Hepatocyte (in vitro differentiated cells): Measurements from ENCODE around the gene FBXO10. TPM values are rescaled to one million over a fixed set of nuclear protein-coding genes. Genes with fewer than 3 reads are reported as not detected.

ENCODE experiments used
- DNase-seq: peaks from one replicate; pipeline ENCODE4 v3.0.0-alpha.2; 2016; ENCODE audit warnings: low spot score
- H2AFZ ChIP-seq: fragments of 200-600 bp; sonication (generic); 2 replicates; pipeline ENCODE4 v1.6.0; 2016; ENCODE audit warnings: antibody characterized with exemption, mild to moderate bottlenecking
- H3K27ac ChIP-seq: fragments of 200-600 bp; sonication (generic); 2 replicates; pipeline ENCODE4 v1.5.1; 2016; ENCODE audit warnings: mild to moderate bottlenecking
- H3K27me3 ChIP-seq: fragments of 200-600 bp; sonication (generic); 2 replicates; pipeline ENCODE4 v1.6.1; 2016
- H3K36me3 ChIP-seq: fragments of 200-600 bp; sonication (generic); replicated peaks from 2 replicates; pipeline ENCODE4 v1.5.1; 2016; ENCODE audit warnings: low read depth; ENCODE audit not compliant: insufficient read depth
- H3K4me1 ChIP-seq: fragments of 200-600 bp; sonication (generic); 2 replicates; pipeline ENCODE4 v1.5.1; 2016; ENCODE audit warnings: mild to moderate bottlenecking, moderate library complexity; ENCODE audit not compliant: insufficient read depth
- H3K4me2 ChIP-seq: fragments of 200-600 bp; sonication (generic); 2 replicates; pipeline ENCODE4 v1.6.0; 2016
- H3K4me3 ChIP-seq: fragments of 200-600 bp; sonication (generic); 2 replicates; pipeline ENCODE4 v1.5.1; 2016; ENCODE audit warnings: mild to moderate bottlenecking
- H3K79me2 ChIP-seq: fragments of 200-600 bp; sonication (generic); 2 replicates; pipeline ENCODE4 v1.6.0; 2017; ENCODE audit warnings: mild to moderate bottlenecking
- H3K9me2 ChIP-seq: fragments of 200-600 bp; sonication (generic); replicated peaks from 2 replicates; pipeline ENCODE4 v1.6.0; 2017; ENCODE audit warnings: mild to moderate bottlenecking; ENCODE audit not compliant: insufficient read depth
- H3K9me3 ChIP-seq: fragments of 200-600 bp; sonication (generic); 2 replicates; pipeline ENCODE4 v1.5.1; 2016; ENCODE audit warnings: low read depth, mild to moderate bottlenecking
- H4K20me1 ChIP-seq: fragments of 200-600 bp; sonication (generic); 2 replicates; pipeline ENCODE4 v1.6.0; 2016; ENCODE audit warnings: mild to moderate bottlenecking; ENCODE audit not compliant: insufficient read depth, poor library complexity, severe bottlenecking
- EZH2 ChIP-seq: fragments of 200-600 bp; sonication (generic); IDR thresholded peaks from 2 replicates; pipeline ENCODE4 v1.6.1; 2016; ENCODE audit warnings: antibody characterized with exemption, mild to moderate bottlenecking, borderline replicate concordance
- EZH2phosphoT487 ChIP-seq: fragments of 200-600 bp; sonication (generic); IDR thresholded peaks from one replicate; pipeline ENCODE4 v1.6.1; 2018; ENCODE audit warnings: antibody characterized with exemption, mild to moderate bottlenecking, low read depth, moderate library complexity; ENCODE audit not compliant: unreplicated experiment, severe bottlenecking
- WGBS: methylation state at CpG from one replicate; pipeline ENCODE4 v1.1.6; 2016; ENCODE audit warnings: low lambda C conversion rate; ENCODE audit errors: missing lambda C conversion rate; 5-methylcytosine and 5-hydroxymethylcytosine counted together
- polyA plus RNA-seq: library from polyadenylated mRNA; unstranded; fragments of >200 nt; fragmentation: Nextera tagmentation; extraction: Ambion mirVana; gene quantifications from 2 replicates; pipeline ENCODE4 v1.2.1, GENCODE V29; 2016
- total RNA-seq: library from RNA; depleted of rRNA; stranded (reverse); fragments of >200 nt; gene quantifications from 2 replicates; pipeline ENCODE4 v1.2.3, GENCODE V29; 2014
- TF ChIP-seq, protein P1 (sequence below): fragments of 200-600 bp; sonication (generic); IDR thresholded peaks from 2 replicates; pipeline ENCODE4 v1.5.1; 2016; ENCODE audit warnings: antibody characterized with exemption, mild to moderate bottlenecking; ENCODE audit not compliant: poor library complexity

Gene FBXO10
- total and polyA plus RNA-seq, 2 experiments from 2014 or later: 7.4 to 12.5 TPM

DNA sequence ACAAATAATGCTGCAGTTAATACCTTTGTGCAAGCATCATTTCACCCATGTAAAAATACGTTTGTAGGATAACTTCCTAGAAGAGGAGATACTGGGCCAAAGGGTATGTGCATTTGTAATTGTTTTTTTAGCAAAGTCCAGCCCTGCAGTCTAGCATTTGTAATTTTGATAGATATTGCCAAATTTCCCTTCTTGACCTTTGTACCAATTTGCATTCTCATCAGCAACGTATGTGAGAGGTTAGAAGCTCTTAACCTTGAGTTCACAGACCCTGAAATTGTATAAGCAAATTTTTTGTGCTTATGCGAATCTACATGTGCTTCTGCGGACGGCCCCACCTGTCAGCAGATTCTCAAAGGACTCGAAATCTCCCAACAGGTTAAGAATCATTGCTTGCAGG lies 34.8 kb upstream of the FBXO10 start:
- Histone ChIP-seq H3K9me3 (no peaks in the 10 kb centered on the region), H4K20me1 (no peaks in the 10 kb centered on the region), H3K4me2 (no peak overlapping the region), H3K9me2 (no peaks in the 10 kb centered on the region), H3K36me3 (no peaks in the 10 kb centered on the region), H3K79me2 (no peaks in the 10 kb centered on the region), H2AFZ (no peak overlapping the region), H3K4me3 (no peak overlapping the region), H3K27ac (no peak overlapping the region), H3K4me1 (no peaks in the 10 kb centered on the region), H3K27me3 (no peaks in the 10 kb centered on the region)
- no peak for DNase-seq
- WGBS: 82% methylated on average over 6 of the region's 6 CpGs
- no peak for TF ChIP-seq EZH2phosphoT487
- TF ChIP-seq, protein P1, sequence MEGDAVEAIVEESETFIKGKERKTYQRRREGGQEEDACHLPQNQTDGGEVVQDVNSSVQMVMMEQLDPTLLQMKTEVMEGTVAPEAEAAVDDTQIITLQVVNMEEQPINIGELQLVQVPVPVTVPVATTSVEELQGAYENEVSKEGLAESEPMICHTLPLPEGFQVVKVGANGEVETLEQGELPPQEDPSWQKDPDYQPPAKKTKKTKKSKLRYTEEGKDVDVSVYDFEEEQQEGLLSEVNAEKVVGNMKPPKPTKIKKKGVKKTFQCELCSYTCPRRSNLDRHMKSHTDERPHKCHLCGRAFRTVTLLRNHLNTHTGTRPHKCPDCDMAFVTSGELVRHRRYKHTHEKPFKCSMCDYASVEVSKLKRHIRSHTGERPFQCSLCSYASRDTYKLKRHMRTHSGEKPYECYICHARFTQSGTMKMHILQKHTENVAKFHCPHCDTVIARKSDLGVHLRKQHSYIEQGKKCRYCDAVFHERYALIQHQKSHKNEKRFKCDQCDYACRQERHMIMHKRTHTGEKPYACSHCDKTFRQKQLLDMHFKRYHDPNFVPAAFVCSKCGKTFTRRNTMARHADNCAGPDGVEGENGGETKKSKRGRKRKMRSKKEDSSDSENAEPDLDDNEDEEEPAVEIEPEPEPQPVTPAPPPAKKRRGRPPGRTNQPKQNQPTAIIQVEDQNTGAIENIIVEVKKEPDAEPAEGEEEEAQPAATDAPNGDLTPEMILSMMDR: no peak
- no peak for TF ChIP-seq EZH2

DNA sequence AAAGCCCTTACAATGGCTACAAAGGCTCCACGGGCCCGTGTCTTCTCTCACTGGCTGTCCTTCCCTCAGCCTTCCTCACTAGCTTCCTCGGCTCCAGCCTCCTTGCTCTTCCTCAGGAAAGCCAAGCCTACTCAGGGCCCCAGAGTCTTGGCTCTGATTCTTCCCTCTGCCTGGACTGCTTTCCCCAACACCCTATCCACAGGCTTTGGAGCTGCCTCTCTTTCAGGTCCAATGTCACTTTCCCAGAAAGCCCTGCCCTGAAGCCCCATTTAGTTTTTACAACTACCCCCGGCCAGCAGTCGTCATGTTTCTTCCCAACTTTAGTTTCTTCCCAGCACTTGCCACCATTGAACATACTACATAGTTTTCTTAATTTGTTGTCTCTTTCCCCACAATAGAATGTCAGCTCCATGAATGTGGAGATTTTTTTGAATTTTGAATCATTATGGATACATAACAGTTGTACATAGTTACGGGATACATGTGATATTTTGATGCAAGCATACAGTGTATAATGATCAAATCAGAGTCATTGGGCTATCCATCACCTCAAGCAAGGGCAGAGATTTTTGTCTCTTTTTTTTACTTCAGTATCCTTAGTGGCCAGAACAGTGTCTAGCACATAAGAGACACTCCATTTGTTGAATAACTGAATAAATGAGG lies 33.7 kb upstream of the FBXO10 start:
- no peaks in the 10 kb centered on the region for H3K36me3 ChIP-seq
- no peak overlapping the region for H2AFZ ChIP-seq
- H3K4me3 ChIP-seq: no peak overlapping the region
- no peak overlapping the region for H3K27ac ChIP-seq
- H3K9me2 ChIP-seq: no peaks in the 10 kb centered on the region
- TF ChIP-seq EZH2 (no peak), EZH2phosphoT487 (no peak)
- TF ChIP-seq, protein P1: no peak
- H3K27me3 ChIP-seq: no peaks in the 10 kb centered on the region
- no peaks in the 10 kb centered on the region for H3K4me1 ChIP-seq
- no peaks in the 10 kb centered on the region for H3K79me2 ChIP-seq
- no peaks in the 10 kb centered on the region for H3K9me3 ChIP-seq
- DNase-seq: no peak
- H4K20me1 ChIP-seq: no peaks in the 10 kb centered on the region
- H3K4me2 ChIP-seq: no peak overlapping the region
- WGBS: 84% methylated on average over 6 of the region's 6 CpGs

DNA sequence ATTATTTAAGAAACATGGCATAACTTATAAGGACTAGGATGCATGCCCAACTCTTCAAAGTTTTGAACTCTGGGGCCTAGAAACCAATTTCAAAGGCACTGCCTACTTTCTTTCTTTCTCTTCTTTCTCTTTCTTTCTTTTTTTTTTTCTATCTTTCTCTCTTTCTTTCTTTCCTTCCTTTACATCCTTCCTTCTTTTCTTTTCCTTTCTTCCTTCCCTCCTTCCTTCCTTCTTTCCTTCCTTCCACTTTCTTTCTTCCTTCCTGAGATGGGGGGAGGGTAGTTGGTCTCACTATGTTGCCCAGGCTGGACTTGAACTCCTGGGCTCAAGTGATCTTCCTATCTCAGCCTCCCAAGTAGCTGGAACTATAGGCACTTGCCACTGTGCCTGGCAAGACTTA lies 32.1 kb upstream of the FBXO10 start:
- Histone ChIP-seq H3K27me3 (no peaks in the 10 kb centered on the region), H3K4me1 (no peaks in the 10 kb centered on the region), H3K27ac (no peak overlapping the region), H3K36me3 (no peaks in the 10 kb centered on the region), H2AFZ (no peak overlapping the region), H3K4me2 (no peak overlapping the region), H3K4me3 (no peak overlapping the region), H3K9me2 (no peaks in the 10 kb centered on the region), H3K79me2 (no peaks in the 10 kb centered on the region), H4K20me1 (no peaks in the 10 kb centered on the region), H3K9me3 (no peaks in the 10 kb centered on the region)
- TF ChIP-seq, protein P1: no peak
- TF ChIP-seq EZH2: no peak
- no peak for TF ChIP-seq EZH2phosphoT487
- no peak for DNase-seq
